Right kidney (tissue), 1 donor: ENCODE data around the gene SPATC1L.

Experiments
- DNase-seq: peaks from one replicate; pipeline ENCODE4 v3.0.0-alpha.2; 2016

Gene SPATC1L

GRCh38 chr21:46150491-46151121 is 33.7 kb downstream of the SPATC1L start:
- DNase-seq, result peak; percentile 3

- no peak for DNase-seq
These were observed 34.2 kb downstream of the SPATC1L start for GRCh38 chr21:46150073-46150472.

GRCh38 chr21:46149205-46149901 is 34.9 kb downstream of the SPATC1L start:
- DNase-seq, result peak; percentile 0

GRCh38 chr21:46148106-46148505 is 36.2 kb downstream of the SPATC1L start:
- no peak for DNase-seq

GRCh38 chr21:46147429-46147828 is 36.8 kb downstream of the SPATC1L start:
- peak; percentile 30 for DNase-seq

GRCh38 chr21:46146856-46147255 is 37.4 kb downstream of the SPATC1L start:
- no peak for DNase-seq

GRCh38 chr21:46145840-46146691 is 38.2 kb downstream of the SPATC1L start:
- DNase-seq, result peak; percentile 1

- DNase-seq, result peak; percentile 0
These were observed 39.0 kb downstream of the SPATC1L start for GRCh38 chr21:46145159-46145839.

GRCh38 chr21:46144464-46145070 is 39.7 kb downstream of the SPATC1L start:
- DNase-seq, result no peak

- DNase-seq, result no peak
These were observed 41.4 kb downstream of the SPATC1L start for GRCh38 chr21:46142582-46143473.

GRCh38 chr21:46141767-46142581 is 42.3 kb downstream of the SPATC1L start:
- no peak for DNase-seq

GRCh38 chr21:46140352-46141003 is 43.8 kb downstream of the SPATC1L start:
- DNase-seq, result peak; percentile 44

- no peak for DNase-seq
These were observed 44.6 kb downstream of the SPATC1L start for GRCh38 chr21:46139686-46140085.

GRCh38 chr21:46138383-46138970 is 45.8 kb downstream of the SPATC1L start:
- no peak for DNase-seq

GRCh38 chr21:46137908-46138307 is 46.4 kb downstream of the SPATC1L start:
- no peak for DNase-seq

GRCh38 chr21:46136739-46137349 is 47.4 kb downstream of the SPATC1L start:
- no peak for DNase-seq

- DNase-seq, result no peak
These were observed 48.4 kb downstream of the SPATC1L start for GRCh38 chr21:46135782-46136395.
